H1 (cell line): ENCODE measurements around the gene ARHGAP15. TPM values are rescaled to one million over a fixed set of nuclear protein-coding genes. Genes with fewer than 3 reads are reported as not detected.

ENCODE experiments used
- CTCF ChIA-PET: fragments of 300-600 bp; sonication (Branson Sonifier 250); formaldehyde crosslinking; loops from one replicate; lab custom pipeline; 2021; ENCODE audit not compliant: partially characterized antibody; lab: Charles Lee
- POLR2A ChIA-PET: fragments of 300-600 bp; sonication (Branson Sonifier 250); formaldehyde crosslinking; loops from one replicate; lab custom pipeline; 2021; ENCODE audit warnings: inconsistent platforms; ENCODE audit not compliant: partially characterized antibody; lab: Charles Lee
- DNase-seq, 2 experiments: peaks; one replicate each; pipeline versions ENCODE4 v3.0.0 to v3.0.0-alpha.2; 2010 to 2022; ENCODE audit warnings: low spot score in 2 of 2, low read depth in 1 of 2, mixed read lengths in 1 of 2
- FAIRE-seq: peaks from 2 replicates; lab custom pipeline; 2011; peaks lifted over from hg19 to GRCh38; lab: Jason Lieb, UNC
- H2AFZ ChIP-seq: 2 replicates; pipeline ENCODE4 v1.8.1; 2012; ENCODE audit warnings: low read length, inconsistent platforms
- H2AK5ac ChIP-seq: 2 replicates; pipeline ENCODE4 v1.6.1; 2013; ENCODE audit warnings: low read depth, low read length
- H2BK120ac ChIP-seq: replicated peaks from 2 replicates; pipeline ENCODE3; 2013; ENCODE audit warnings: low read depth, low read length, inconsistent platforms
- H2BK12ac ChIP-seq: 2 replicates; pipeline ENCODE4 v1.6.1; 2013; ENCODE audit warnings: low read depth, low read length
- H2BK15ac ChIP-seq: 2 replicates; pipeline ENCODE4 v1.6.1; 2013; ENCODE audit warnings: low read length
- H2BK20ac ChIP-seq: 2 replicates; pipeline ENCODE4 v1.6.1; 2013; ENCODE audit warnings: low read length
- H2BK5ac ChIP-seq: 2 replicates; pipeline ENCODE4 v1.6.1; 2013; ENCODE audit warnings: low read depth, low read length
- H3K14ac ChIP-seq: 2 replicates; pipeline ENCODE4 v1.6.1; 2013; ENCODE audit warnings: inconsistent platforms; ENCODE audit not compliant: insufficient read length
- H3K18ac ChIP-seq: 2 replicates; pipeline ENCODE4 v1.6.1; 2013; ENCODE audit warnings: low read length; ENCODE audit errors: extremely low read depth
- H3K23ac ChIP-seq: 2 replicates; pipeline ENCODE4 v1.6.1; 2013; ENCODE audit warnings: inconsistent platforms; ENCODE audit not compliant: insufficient read length
- H3K23me2 ChIP-seq: 2 replicates; pipeline ENCODE4 v1.6.1; 2013; ENCODE audit warnings: low read depth, low read length
- H3K27ac ChIP-seq: 2 replicates; pipeline ENCODE4 v1.6.1; 2011; ENCODE audit warnings: low read depth, low read length, inconsistent platforms
- H3K27me3 ChIP-seq, 4 experiments: replicated peaks in 1 of 4; 1 replicate in 1 of 4; 2 replicates in 3 of 4; pipeline versions ENCODE4 v1.6.1 to v1.8.1; 2011 to 2013; ENCODE audit warnings: low read length in 3 of 4, mild to moderate bottlenecking in 3 of 4, inconsistent platforms in 2 of 4, mixed read lengths in 2 of 4, moderate library complexity in 1 of 4; ENCODE audit not compliant: control insufficient read depth in 3 of 4, insufficient read depth in 3 of 4; ENCODE audit errors: extremely low read depth in 1 of 4
- H3K36me3 ChIP-seq, 4 experiments: 2 replicates each; pipeline versions ENCODE4 v1.6.1 to v1.8.1; 2011 to 2013; ENCODE audit warnings: mild to moderate bottlenecking in 4 of 4, low read length in 3 of 4, moderate library complexity in 2 of 4, control low read depth in 1 of 4, inconsistent platforms in 1 of 4; ENCODE audit not compliant: insufficient read depth in 4 of 4, control insufficient read depth in 2 of 4
- H3K4ac ChIP-seq: replicated peaks from 2 replicates; pipeline ENCODE3; 2013; ENCODE audit warnings: low read length, low read depth, mixed read lengths, inconsistent platforms; ENCODE audit not compliant: insufficient read length
- H3K4me1 ChIP-seq, 4 experiments: replicated peaks in 1 of 4; 1 replicate in 1 of 4; 2 replicates in 3 of 4; pipeline versions ENCODE4 v1.6.1 to v1.8.1; 2011 to 2013; ENCODE audit warnings: low read length in 3 of 4, inconsistent platforms in 2 of 4, mixed read lengths in 1 of 4; ENCODE audit not compliant: insufficient read depth in 4 of 4, control insufficient read depth in 3 of 4
- H3K4me2 ChIP-seq, 2 experiments: 2 replicates each; pipeline versions ENCODE4 v1.6.1 to v1.8.1; 2011 to 2013; ENCODE audit warnings: low read depth in 2 of 2, low read length in 2 of 2, control low read depth in 1 of 2, inconsistent platforms in 1 of 2, mild to moderate bottlenecking in 1 of 2; ENCODE audit not compliant: insufficient read depth in 1 of 2
- H3K4me3 ChIP-seq, 4 experiments: fragments of 200-600, 300-600 bp in 1 of 4; sonication (generic), shearing (Covaris generic), sonication (Bioruptor Twin) in 1 of 4; 2 replicates each; pipeline versions ENCODE4 v1.5.1 to v1.8.1; 2011 to 2016; ENCODE audit warnings: low read length in 4 of 4, low read depth in 3 of 4, control low read depth in 2 of 4, inconsistent platforms in 2 of 4, mild to moderate bottlenecking in 2 of 4, mixed read lengths in 1 of 4, moderate library complexity in 1 of 4; ENCODE audit not compliant: insufficient read depth in 2 of 4; ENCODE audit errors: extremely low read depth in 1 of 4
- H3K56ac ChIP-seq: replicated peaks from 2 replicates; pipeline ENCODE3; 2013; ENCODE audit warnings: low read depth, mild to moderate bottlenecking, mixed read lengths, low read length, inconsistent platforms; ENCODE audit not compliant: insufficient read length
- H3K79me1 ChIP-seq: 2 replicates; pipeline ENCODE4 v1.6.1; 2013; ENCODE audit warnings: low read depth, low read length, control low read depth
- H3K79me2 ChIP-seq, 2 experiments: 2 replicates each; pipeline versions ENCODE4 v1.6.1 to v1.8.1; 2012 to 2013; ENCODE audit warnings: low read length in 2 of 2, mild to moderate bottlenecking in 2 of 2, inconsistent platforms in 1 of 2; ENCODE audit not compliant: insufficient read depth in 2 of 2, control insufficient read depth in 1 of 2
- H3K9ac ChIP-seq, 4 experiments: replicated peaks in 1 of 4; 1 replicate in 1 of 4; 2 replicates in 3 of 4; pipeline versions ENCODE4 v1.6.1 to v1.8.1; 2011 to 2013; ENCODE audit warnings: low read depth in 3 of 4, low read length in 3 of 4, control low read depth in 2 of 4, mild to moderate bottlenecking in 2 of 4, moderate library complexity in 2 of 4, inconsistent platforms in 1 of 4; ENCODE audit errors: extremely low read depth in 1 of 4
- H3K9me3 ChIP-seq, 2 experiments: 2 replicates each; pipeline versions ENCODE4 v1.6.1 to v1.8.1; 2012 to 2013; ENCODE audit warnings: mild to moderate bottlenecking in 2 of 2, moderate library complexity in 2 of 2, control low read depth in 1 of 2, inconsistent platforms in 1 of 2, low read depth in 1 of 2, low read length in 1 of 2, mixed read lengths in 1 of 2; ENCODE audit not compliant: insufficient read depth in 2 of 2
- H4K20me1 ChIP-seq, 2 experiments: replicated peaks in 1 of 2; 2 replicates each; pipeline versions ENCODE3 to v1.8.1; 2011 to 2013; ENCODE audit warnings: inconsistent platforms in 2 of 2, low read length in 2 of 2, mild to moderate bottlenecking in 1 of 2; ENCODE audit not compliant: insufficient read depth in 2 of 2, control insufficient read depth in 1 of 2
- H4K5ac ChIP-seq: 2 replicates; pipeline ENCODE4 v1.6.1; 2013; ENCODE audit warnings: low read length, low read depth, mixed read lengths, inconsistent platforms; ENCODE audit not compliant: insufficient read length
- H4K8ac ChIP-seq: 2 replicates; pipeline ENCODE4 v1.8.0; 2013; ENCODE audit warnings: mild to moderate bottlenecking, moderate library complexity, low read length, inconsistent platforms; ENCODE audit not compliant: insufficient read depth; ENCODE audit errors: extremely low read depth
- H4K91ac ChIP-seq: replicated peaks from 2 replicates; pipeline ENCODE3; 2013; ENCODE audit warnings: low read length, mixed read lengths, inconsistent platforms; ENCODE audit not compliant: insufficient read length
- EGR1 ChIP-seq: IDR thresholded peaks from 2 replicates; pipeline ENCODE4 v1.6.1; 2011; ENCODE audit warnings: low read depth, low read length, borderline replicate concordance
- RBBP5 ChIP-seq: IDR thresholded peaks from 2 replicates; pipeline ENCODE4 v1.7.1; 2012; ENCODE audit warnings: low read depth, mild to moderate bottlenecking, inconsistent platforms, low read length, moderate library complexity, borderline replicate concordance
- SIX5 ChIP-seq: IDR thresholded peaks from 2 replicates; pipeline ENCODE4 v1.6.1; 2011; ENCODE audit warnings: mild to moderate bottlenecking, low read depth, low read length
- SRF ChIP-seq: IDR thresholded peaks from 2 replicates; pipeline ENCODE4 v1.6.1; 2011; ENCODE audit warnings: mild to moderate bottlenecking, low read depth, low read length, moderate library complexity
- WGBS, 2 experiments: shearing (Covaris generic) in 1 of 2; methylation state at CpG; one replicate each; pipeline versions ENCODE4 v1.1.6 to v1.1.7; 2013 to 2015; ENCODE audit warnings: low lambda C conversion rate in 2 of 2, mixed read lengths in 2 of 2, inconsistent platforms in 1 of 2, low coverage in 1 of 2, missing lambda C conversion rate in 1 of 2; ENCODE audit not compliant: insufficient replicate concordance in 2 of 2, insufficient coverage in 1 of 2, insufficient read length in 1 of 2; ENCODE audit errors: extremely low coverage in 1 of 2, missing lambda C conversion rate in 1 of 2; 5-methylcytosine and 5-hydroxymethylcytosine counted together
- polyA plus RNA-seq, 7 experiments: library from polyadenylated mRNA; depleted of rRNA in 3 of 7; stranded (reverse) in 5 of 7; unstranded in 2 of 7; fragments of >200 nt in 5 of 7; fragments of 200-250 nt in 2 of 7; gene quantifications; 1 replicate in 5 of 7; 2 replicates in 1 of 7; 4 replicates in 1 of 7; pipeline versions ENCODE4 v1.2.1 to v1.2.3, GENCODE V29; 2011 to 2013; ENCODE audit warnings: missing spikeins in 2 of 7, mixed read lengths in 2 of 7
- total RNA-seq: library from RNA; stranded (reverse); fragmentation: NEBNext Ultra II Directional; extraction: Animal tissue kit (Norgen Biotek cat#: 25700); gene quantifications from 2 replicates; pipeline ENCODE4 v1.2.1, GENCODE V29; 2021

ARHGAP15 gene
- total and polyA plus RNA-seq, 2 of the 8 experiments (the other 6 are each of a cell fraction or from before 2014, with no cell fraction given): not detected

GRCh38 chr2:143473216-143473615 is 344.0 kb downstream of the ARHGAP15 start:
- H3K9me3 ChIP-seq: no peaks in the 10 kb centered on the region
- H3K18ac ChIP-seq: no peak overlapping the region
- H3K9ac ChIP-seq: no peak overlapping the region
- H3K79me2 ChIP-seq: no peaks in the 10 kb centered on the region
- H2BK20ac ChIP-seq: no peak overlapping the region
- H4K8ac ChIP-seq: no peak overlapping the region
- H3K79me1 ChIP-seq: no peaks in the 10 kb centered on the region
- no peak overlapping the region for H3K14ac ChIP-seq
- H3K4me2 ChIP-seq: no peak overlapping the region
- H3K27me3 ChIP-seq: no peaks in the 10 kb centered on the region
- no peak overlapping the region for H2BK12ac ChIP-seq
- no peak overlapping the region for H2BK15ac ChIP-seq
- no peak overlapping the region for H3K4ac ChIP-seq
- H3K4me3 ChIP-seq: no peak overlapping the region
- no peak overlapping the region for H4K5ac ChIP-seq
- H3K4me1 ChIP-seq: peaks cover 0 to 2% (median 0%) of the 10 kb centered on the region in 4 experiments; a peak in 1 of 7 replicates
- H4K91ac ChIP-seq: no peak overlapping the region
- H2BK5ac ChIP-seq: no peak overlapping the region
- FAIRE-seq (no peak), DNase-seq (no peak)
- CTCF ChIA-PET: interaction anchor here (0.8 to 1.4 kb wide), 2 partner anchors 8 to 215 kb away, joined by 3 read pairs; no protein-coding TSS in a partner anchor
- no peak overlapping the region for H2AFZ ChIP-seq
- H4K20me1 ChIP-seq: no peaks in the 10 kb centered on the region
- no peaks in the 10 kb centered on the region for H3K23me2 ChIP-seq
- no peak overlapping the region for H3K27ac ChIP-seq
- no peaks in the 10 kb centered on the region for H3K36me3 ChIP-seq
- H3K23ac ChIP-seq: no peak overlapping the region
- H2AK5ac ChIP-seq: no peak overlapping the region
- WGBS, 2 experiments: 89% methylated on average over 3 of the region's 3 CpGs; no CpG with 5 or more reads in 1 of the 2 experiments
- TF ChIP-seq RBBP5 (no peak), EGR1 (no peak), SIX5 (no peak), SRF (no peak)
- no peak overlapping the region for H3K56ac ChIP-seq
- no peak overlapping the region for H2BK120ac ChIP-seq
- POLR2A ChIA-PET: no interaction called here
